Stimulated activated CD8-positive, alpha-beta memory T cell treated with anti-CD3 and anti-CD28 coated beads, Interleukin-12 subunit alpha, Interleukin-12 subunit beta, amount 100 ng/mL, for 24 hours (primary cell): ENCODE results near the gene CCDC146.
"Not testable (repeated sequence)": the region's sequence is repeated elsewhere in the genome, so short reads cannot be mapped to it uniquely, and the experiment has no call there.

Experiments
- DNase-seq: peaks from one replicate; pipeline ENCODE4 v3.0.0-alpha.2; 2020; ENCODE audit errors: extremely low read depth

CCDC146 gene

DNA sequence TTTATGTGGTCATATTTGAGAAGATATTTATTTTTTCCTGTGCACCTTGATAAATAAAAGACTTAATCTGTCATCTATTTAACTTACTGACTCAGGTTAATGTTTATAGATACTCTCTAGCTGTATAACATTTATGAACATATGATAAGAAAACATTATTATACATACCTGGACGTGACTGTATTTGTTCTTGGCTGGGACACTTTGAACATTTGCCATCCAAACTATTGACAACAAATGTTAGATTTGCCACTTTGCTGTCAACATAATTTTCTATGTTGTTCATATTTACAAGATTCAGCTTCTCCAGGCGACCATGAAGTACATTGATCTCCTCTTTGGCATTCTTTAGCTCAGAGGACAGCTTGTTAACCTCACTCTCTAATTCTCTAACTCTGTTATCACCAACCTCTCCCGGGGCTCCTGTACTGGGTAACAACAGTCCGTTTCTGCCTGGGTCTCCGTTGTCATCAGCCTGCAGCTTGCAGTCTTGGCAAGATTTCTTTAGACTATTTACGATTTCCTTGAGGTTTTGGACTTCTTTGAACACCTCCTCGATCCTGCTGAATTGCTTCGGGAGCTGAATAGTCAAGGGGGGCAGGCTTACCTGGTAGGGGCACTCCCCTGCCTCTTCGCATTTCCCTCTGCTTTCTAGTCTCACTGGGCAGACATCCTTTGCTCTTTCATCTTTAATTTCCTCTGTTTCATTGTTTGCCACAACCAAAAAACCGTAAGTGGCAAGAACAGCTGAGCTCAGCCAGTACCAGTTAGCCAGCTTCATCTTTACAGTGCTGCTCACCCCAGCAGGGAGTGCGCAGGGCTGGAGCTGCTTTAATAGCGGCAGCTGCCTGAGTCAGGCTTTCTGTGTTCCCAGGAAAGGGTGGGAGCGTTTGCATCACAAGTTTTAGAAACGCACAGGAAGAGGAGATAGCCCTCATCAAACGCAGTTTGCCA is 76.9 kb downstream of the CCDC146 start, which contains the start of gene FGL2:
Gene FGL2 (minus strand): TSS at position 807 of the 954 bp plus-strand sequence. CDS start 26 bp downstream, at position 781.
- DNase-seq: no peak

DNA sequence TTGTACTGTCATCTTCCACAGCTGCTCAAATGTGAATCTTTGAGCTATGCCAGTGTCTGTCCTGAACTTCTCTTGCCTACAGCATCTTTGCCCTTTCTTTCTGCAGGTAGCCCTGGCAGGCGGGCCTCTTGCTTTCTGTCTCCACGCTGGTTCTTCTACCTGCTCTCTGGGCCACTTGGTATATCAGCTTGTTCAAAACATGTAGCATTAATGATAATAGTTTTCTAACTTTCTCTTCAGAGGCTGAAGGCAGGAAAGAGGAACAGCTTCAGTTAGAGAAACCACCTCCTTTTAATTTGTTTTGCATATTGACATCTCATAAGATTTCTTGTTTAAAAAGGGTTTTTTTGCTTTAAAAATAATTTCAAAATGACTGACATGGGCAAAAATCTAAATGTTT is 78.1 kb downstream of the CCDC146 start:
- no peak for DNase-seq

DNA sequence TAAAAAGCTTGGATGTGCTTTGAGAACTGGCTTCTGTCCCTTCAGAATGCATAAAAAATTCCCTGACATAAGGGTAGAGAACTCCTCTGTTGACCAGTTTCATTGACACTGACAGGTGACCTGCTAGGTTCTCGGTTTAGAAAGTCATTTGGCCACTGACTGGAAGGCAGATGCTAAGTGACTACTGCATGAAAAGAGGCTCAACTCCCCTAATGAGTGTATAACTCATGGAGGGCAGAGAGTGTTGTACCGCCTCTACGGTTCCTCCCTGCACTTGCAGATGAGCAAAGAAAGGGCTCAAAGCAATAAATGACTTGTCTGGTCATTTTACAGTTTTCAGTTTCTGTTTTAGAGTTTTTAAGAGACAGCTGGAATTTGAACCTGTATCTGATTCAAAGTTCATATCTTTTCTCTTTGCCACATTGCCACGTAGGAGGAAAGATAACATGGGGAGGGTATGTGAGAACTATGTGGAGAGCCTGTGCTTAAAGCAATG is 80.1 kb downstream of the CCDC146 start:
- DNase-seq: no peak

DNA sequence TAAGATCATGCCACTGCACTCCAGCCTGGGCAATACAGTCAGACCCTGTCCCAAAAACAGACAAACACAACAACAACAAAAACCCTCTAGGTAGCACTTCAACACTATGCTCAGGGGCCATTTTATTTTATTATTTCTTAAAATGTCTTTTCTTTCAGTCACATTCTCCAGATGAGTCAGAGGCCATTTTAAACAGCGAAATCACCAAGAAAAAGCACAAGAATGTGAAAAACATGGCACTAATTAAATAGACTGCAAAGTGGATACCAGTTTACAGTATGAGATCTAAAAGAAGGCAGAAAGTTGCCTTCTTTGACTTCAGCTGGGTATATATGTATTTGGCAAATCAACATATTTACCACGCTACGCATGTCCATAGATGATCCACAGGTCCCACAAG is 83.3 kb downstream of the CCDC146 start:
- no peak for DNase-seq

DNA sequence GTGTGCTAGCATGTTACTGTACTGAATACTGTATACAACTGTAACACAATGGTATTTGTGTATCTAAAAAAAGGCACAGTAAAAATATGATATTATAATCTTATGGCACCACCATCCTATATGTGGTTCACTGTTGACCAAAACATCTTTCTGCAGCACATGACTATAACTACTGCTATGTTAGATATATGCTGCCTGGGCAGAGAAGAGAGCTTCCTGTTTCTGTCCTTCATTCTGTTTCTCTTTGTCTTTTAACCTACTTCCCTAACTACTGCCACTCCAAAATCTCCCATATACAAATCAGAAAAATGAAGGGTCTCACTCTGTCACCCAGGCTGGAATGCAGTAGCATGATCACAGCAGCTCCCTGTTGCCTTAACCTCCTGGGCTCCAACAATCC is 86.0 kb downstream of the CCDC146 start:
- no peak for DNase-seq

GRCh38 chr7:77209479-77210139 is 87.2 kb downstream of the CCDC146 start:
- DNase-seq: no peak

DNA sequence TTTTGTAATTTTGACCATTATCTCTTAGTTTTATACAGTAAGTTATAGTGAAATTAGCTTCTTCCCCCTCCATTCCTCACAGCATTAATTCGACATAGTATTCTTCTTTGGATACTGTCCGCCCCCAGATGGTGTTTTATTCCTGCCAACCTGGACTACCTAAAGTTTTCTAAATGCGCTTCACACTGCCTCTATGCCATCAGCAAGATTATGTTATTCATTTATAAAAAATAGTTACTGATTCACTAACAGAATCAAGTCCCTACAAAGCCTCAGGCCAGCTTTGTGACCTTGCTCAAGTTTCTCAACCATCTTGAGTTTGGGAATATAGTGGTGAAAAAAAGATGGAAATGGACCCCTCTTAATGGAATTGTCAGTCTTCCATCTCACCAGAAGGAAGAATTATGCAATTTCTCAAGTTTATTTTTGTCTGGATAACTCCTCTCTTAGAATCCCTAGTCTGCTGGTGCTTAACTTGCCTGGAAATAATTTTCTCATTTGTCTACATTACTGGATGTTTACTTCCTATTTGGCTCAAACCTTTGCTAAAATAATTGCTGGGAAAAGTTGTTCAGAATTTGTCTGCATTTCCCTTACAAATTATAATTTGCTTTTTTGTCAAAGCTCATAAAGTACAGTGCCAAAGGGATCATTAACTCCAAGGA is 93.9 kb downstream of the CCDC146 start:
- DNase-seq: no peak

DNA sequence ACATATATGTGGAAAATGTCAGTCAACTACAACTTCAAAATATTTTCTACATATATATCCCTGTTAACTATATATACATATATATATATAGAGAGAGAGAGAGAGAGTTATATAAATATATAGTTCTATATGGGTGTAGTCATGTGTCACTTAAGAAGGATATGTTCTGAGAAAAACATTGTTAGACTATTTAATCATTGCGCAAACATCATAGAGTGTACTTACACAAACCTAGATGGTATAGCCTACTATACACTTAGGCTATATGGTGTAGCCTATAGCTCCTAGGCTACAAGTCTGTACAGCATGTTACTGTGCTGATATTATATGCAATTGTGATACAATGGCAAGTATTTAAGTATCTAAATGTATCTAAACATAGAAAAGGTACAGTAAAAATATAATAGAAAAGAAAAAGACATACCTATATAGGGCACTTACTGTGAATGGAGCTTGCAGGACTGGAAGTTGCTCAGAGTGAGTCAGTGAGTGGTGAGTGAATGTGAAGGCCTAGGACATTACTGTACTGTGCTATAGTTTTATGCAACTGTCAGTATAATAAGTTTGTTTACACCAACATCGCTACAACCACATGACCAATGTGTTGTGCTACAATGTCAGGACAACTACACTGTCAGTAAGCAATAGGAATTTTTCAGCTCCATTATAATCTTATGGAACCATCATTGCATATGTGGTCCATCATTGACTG is 95.2 kb downstream of the CCDC146 start:
- no peak for DNase-seq

DNA sequence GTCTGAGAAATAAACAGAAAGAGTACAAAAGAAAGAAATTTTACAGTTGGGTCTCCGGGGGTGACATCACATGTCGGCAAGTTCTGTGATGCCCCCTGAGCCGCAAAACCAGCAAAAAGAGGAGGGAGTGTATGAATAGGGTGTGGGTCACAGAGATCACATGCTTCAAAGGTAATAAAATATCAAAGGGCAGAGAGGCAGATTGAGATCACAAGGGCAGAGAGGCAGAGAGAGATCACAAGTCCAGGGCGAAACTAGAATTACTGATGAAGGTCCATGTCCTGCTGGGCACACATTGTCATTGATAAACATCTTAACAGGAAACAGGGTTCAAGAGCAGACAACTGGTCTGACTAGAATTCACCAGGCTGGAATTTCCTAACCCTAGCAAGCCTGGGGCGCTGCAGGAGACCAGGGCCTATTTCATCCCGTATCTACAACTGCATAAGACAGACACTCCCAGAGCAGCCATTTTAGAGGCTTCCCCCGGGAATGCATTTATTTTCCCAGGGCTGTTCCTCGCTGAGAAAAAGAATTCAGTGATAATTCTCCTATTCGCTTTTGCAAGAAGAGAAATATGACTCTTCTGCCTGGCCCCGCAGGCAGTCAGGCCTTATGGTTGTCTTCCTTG is 97.4 kb downstream of the CCDC146 start:
- DNase-seq: not testable (repeated sequence)

- no peak for DNase-seq
Measured at GRCh38 chr7:77222065-77222464, 99.7 kb downstream of the CCDC146 start.

DNA sequence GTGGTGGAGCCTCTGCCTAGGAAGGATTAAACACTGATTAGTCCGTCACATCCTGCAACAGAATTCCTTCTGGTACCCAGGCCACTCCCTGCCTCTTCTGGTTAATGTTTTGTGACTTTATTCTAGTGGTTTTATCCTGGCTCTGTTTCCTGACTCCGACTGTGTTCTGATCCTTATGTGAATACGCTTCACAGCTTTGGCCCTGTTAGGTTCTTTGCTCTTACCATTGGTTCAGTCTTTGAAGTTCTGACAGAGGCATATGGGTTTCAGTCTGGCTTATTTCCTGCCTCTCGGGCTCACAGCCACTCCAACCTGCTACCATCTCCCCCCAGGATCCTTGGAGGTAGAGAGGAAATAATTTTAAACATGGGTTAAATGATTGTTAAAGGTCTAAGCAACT is 100.4 kb downstream of the CCDC146 start:
- DNase-seq: no peak

- no peak for DNase-seq
Measured at GRCh38 chr7:77223261-77223660, 100.8 kb downstream of the CCDC146 start.

- no peak for DNase-seq
Measured at GRCh38 chr7:77226357-77226839, 104.0 kb downstream of the CCDC146 start.

- DNase-seq: not testable (repeated sequence)
Measured at GRCh38 chr7:77228795-77229194, 106.4 kb downstream of the CCDC146 start.

- no peak for DNase-seq
Measured at GRCh38 chr7:77232467-77232866, 110.1 kb downstream of the CCDC146 start.

GRCh38 chr7:77235276-77235675 is 112.9 kb downstream of the CCDC146 start:
- no peak for DNase-seq

- no peak for DNase-seq
Measured at GRCh38 chr7:77238703-77239136, 116.3 kb downstream of the CCDC146 start.

DNA sequence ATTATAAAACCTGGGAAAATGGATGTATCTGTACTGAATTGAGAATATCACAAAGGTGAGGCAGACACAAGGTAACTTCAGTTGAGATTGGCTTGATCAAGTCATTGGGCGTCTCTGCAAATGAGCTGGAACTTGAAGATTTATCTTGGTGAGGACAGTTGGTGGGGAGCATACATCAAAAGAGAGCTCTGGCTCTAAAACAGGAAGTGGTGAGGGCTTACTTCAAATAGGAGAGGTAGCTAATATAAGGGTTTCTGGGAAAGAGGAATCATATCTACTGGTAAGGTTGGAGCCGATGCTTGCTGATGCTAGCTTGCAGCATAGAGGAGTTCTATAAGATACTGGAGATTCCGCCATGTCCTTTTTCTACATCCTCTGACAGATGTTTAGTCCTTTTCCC is 117.1 kb downstream of the CCDC146 start:
- no peak for DNase-seq

GRCh38 chr7:77242068-77242467 is 119.7 kb downstream of the CCDC146 start:
- DNase-seq: no peak

DNA sequence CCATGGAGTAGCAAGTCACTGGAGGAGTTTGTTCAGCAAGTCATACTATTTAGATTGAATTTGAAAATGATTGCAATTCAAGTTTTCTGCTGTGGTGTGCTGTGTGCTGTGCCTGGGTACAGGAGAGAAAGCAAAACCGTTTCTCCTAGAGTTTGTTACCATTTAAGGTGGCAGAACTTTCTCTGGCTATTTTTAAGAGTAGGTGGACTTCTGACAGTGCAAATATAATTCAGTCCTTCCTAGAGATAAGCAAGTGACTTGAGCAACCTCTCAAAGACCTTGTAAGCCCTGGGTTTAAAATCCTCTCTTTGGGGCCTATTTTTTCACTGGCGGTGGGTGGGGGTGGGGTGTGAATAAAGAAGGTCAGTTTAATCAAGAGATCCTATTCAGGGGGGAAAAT is 120.1 kb downstream of the CCDC146 start:
- DNase-seq: no peak
